Smooth muscle cell (in vitro differentiated cells): ENCODE data around the gene POLD1. TPM values are rescaled to one million over a fixed set of nuclear protein-coding genes. Genes with fewer than 3 reads are reported as not detected.

Source experiments
- DNase-seq: peaks from one replicate; lab custom pipeline; 2025; ENCODE audit not compliant: unreplicated experiment; lab: John Stamatoyannopoulos, UW
- H2AFZ ChIP-seq: fragments of 200-600 bp; sonication (generic); 2 replicates; pipeline ENCODE4 v1.6.0; 2016; ENCODE audit warnings: antibody characterized with exemption, low read depth, mild to moderate bottlenecking
- H3F3A ChIP-seq: fragments of 200-600 bp; sonication (generic); 2 replicates; pipeline ENCODE4 v1.6.0; 2017; ENCODE audit warnings: antibody characterized with exemption, low read depth
- H3K27ac ChIP-seq: fragments of 200-600 bp; sonication (generic); 2 replicates; pipeline ENCODE4 v1.5.1; 2016; ENCODE audit warnings: low read depth, mild to moderate bottlenecking
- H3K27me3 ChIP-seq: fragments of 200-600 bp; sonication (generic); 2 replicates; pipeline ENCODE4 v1.6.1; 2016; ENCODE audit warnings: low read depth, mild to moderate bottlenecking
- H3K36me3 ChIP-seq: fragments of 200-600 bp; sonication (generic); 2 replicates; pipeline ENCODE4 v1.5.1; 2016; ENCODE audit warnings: low read depth
- H3K4me1 ChIP-seq: fragments of 200-600 bp; sonication (generic); 2 replicates; pipeline ENCODE4 v1.5.1; 2016; ENCODE audit warnings: low read depth
- H3K4me2 ChIP-seq: fragments of 200-600 bp; sonication (generic); 2 replicates; pipeline ENCODE4 v1.6.0; 2016; ENCODE audit warnings: mild to moderate bottlenecking
- H3K4me3 ChIP-seq: fragments of 200-600 bp; sonication (generic); 2 replicates; pipeline ENCODE4 v1.5.1; 2016; ENCODE audit warnings: mild to moderate bottlenecking
- H3K79me2 ChIP-seq: fragments of 200-600 bp; sonication (generic); 2 replicates; pipeline ENCODE4 v1.6.0; 2016; ENCODE audit warnings: low read depth, mild to moderate bottlenecking
- H3K9ac ChIP-seq: fragments of 200-600 bp; sonication (generic); 2 replicates; pipeline ENCODE4 v1.6.0; 2016; ENCODE audit warnings: low read depth
- H3K9me3 ChIP-seq: fragments of 200-600 bp; sonication (generic); replicated peaks from 2 replicates; pipeline ENCODE4 v1.5.1; 2016; ENCODE audit warnings: low read depth
- H4K20me1 ChIP-seq: fragments of 200-600 bp; sonication (generic); 2 replicates; pipeline ENCODE4 v1.6.0; 2016; ENCODE audit warnings: low read depth
- CTCF ChIP-seq: fragments of 200-600 bp; sonication (generic); IDR thresholded peaks from 2 replicates; pipeline ENCODE4 v1.5.1; 2017; ENCODE audit warnings: borderline replicate concordance, mild to moderate bottlenecking, antibody characterized with exemption; ENCODE audit not compliant: insufficient read depth, poor library complexity, severe bottlenecking
- WGBS: methylation state at CpG from one replicate; pipeline ENCODE4 v1.1.7; 2016; ENCODE audit warnings: low lambda C conversion rate; 5-methylcytosine and 5-hydroxymethylcytosine counted together
- polyA plus RNA-seq: library from polyadenylated mRNA; unstranded; fragments of >200 nt; fragmentation: Nextera tagmentation; extraction: Ambion mirVana; gene quantifications from 2 replicates; pipeline ENCODE4 v1.2.1, GENCODE V29; 2016
- total RNA-seq: library from RNA; depleted of rRNA; stranded (reverse); fragments of >200 nt; gene quantifications from 2 replicates; pipeline ENCODE4 v1.2.3, GENCODE V29; 2014

The POLD1 gene
- total and polyA plus RNA-seq, 2 experiments from 2014 or later: 14.9 to 37.6 TPM

- no peak for TF ChIP-seq CTCF
- no peaks in the 10 kb centered on the region for H3K36me3 ChIP-seq
- H3K9ac ChIP-seq: no peak overlapping the region
- DNase-seq: no peak
- H3K79me2 ChIP-seq: no peaks in the 10 kb centered on the region
- no peaks in the 10 kb centered on the region for H3F3A ChIP-seq
- no peaks in the 10 kb centered on the region for H3K9me3 ChIP-seq
- no peak overlapping the region for H3K27ac ChIP-seq
- H3K4me1 ChIP-seq: no peaks in the 10 kb centered on the region
- peaks cover 12% of the 10 kb centered on the region for H4K20me1 ChIP-seq
- H3K4me3 ChIP-seq: peak overlapping the region; percentile 77
- no peak overlapping the region for H2AFZ ChIP-seq
- 53% methylated on average over 4 of the region's 7 CpGs for WGBS
- no peak overlapping the region for H3K4me2 ChIP-seq
- H3K27me3 ChIP-seq: no peaks in the 10 kb centered on the region
Measured at GRCh38 chr19:50377051-50377461, 7.1 kb upstream of the POLD1 start.

DNA sequence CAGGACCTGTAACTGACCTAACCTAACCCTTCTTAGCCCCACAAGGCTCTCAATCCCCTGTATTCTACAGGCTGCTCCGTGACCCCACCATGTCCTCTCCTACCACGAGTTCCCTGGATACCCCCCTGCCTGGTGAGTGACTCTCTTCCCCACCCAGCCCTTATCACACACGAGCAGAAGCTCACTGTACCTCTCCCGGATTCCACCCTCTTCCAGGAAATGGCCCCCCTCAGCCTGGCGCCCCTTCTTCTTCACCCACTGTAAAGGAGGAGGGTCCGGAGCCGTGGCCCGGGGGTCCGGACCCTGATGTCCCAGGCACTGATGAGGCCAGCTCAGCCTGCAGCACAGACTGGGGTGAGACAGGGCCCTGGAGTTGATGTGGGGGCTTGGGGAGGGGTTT is 6.6 kb upstream of the POLD1 start:
- H3K36me3 ChIP-seq: no peaks in the 10 kb centered on the region
- H2AFZ ChIP-seq: no peak overlapping the region
- no peak overlapping the region for H3K4me2 ChIP-seq
- WGBS: 98% methylated on average over 9 of the region's 9 CpGs
- no peaks in the 10 kb centered on the region for H3F3A ChIP-seq
- no peaks in the 10 kb centered on the region for H3K9me3 ChIP-seq
- peaks cover 12% of the 10 kb centered on the region for H4K20me1 ChIP-seq
- DNase-seq: no peak
- no peak for TF ChIP-seq CTCF
- H3K9ac ChIP-seq: no peak overlapping the region
- H3K27me3 ChIP-seq: no peaks in the 10 kb centered on the region
- no peak overlapping the region for H3K27ac ChIP-seq
- no peaks in the 10 kb centered on the region for H3K4me1 ChIP-seq
- no peak overlapping the region for H3K4me3 ChIP-seq
- H3K79me2 ChIP-seq: no peaks in the 10 kb centered on the region

DNA sequence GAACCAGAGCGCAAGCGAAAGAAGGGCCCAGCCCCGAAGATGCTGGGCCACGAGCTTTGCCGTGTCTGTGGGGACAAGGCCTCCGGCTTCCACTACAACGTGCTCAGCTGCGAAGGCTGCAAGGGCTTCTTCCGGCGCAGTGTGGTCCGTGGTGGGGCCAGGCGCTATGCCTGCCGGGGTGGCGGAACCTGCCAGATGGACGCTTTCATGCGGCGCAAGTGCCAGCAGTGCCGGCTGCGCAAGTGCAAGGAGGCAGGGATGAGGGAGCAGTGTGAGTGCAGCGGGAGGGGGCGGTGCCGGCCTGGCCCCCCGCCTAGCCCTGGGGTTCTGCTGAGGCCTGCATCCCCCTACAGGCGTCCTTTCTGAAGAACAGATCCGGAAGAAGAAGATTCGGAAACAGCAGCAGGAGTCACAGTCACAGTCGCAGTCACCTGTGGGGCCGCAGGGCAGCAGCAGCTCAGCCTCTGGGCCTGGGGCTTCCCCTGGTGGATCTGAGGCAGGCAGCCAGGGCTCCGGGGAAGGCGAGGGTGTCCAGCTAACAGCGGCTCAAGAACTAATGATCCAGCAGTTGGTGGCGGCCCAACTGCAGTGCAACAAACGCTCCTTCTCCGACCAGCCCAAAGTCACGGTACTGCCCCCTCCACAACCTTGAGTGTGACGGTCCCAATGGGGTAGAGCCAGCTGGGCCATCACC is 5.8 kb upstream of the POLD1 start:
- H3K4me2 ChIP-seq: no peak overlapping the region
- H3K79me2 ChIP-seq: no peaks in the 10 kb centered on the region
- no peaks in the 10 kb centered on the region for H3K27me3 ChIP-seq
- DNase-seq: no peak
- no peak overlapping the region for H2AFZ ChIP-seq
- no peaks in the 10 kb centered on the region for H3K9me3 ChIP-seq
- no peaks in the 10 kb centered on the region for H3K36me3 ChIP-seq
- H3F3A ChIP-seq: no peaks in the 10 kb centered on the region
- peaks cover 12% of the 10 kb centered on the region for H4K20me1 ChIP-seq
- TF ChIP-seq CTCF: no peak
- 99% methylated on average over 36 of the region's 36 CpGs for WGBS
- H3K27ac ChIP-seq: no peak overlapping the region
- H3K9ac ChIP-seq: no peak overlapping the region
- no peak overlapping the region for H3K4me3 ChIP-seq
- no peaks in the 10 kb centered on the region for H3K4me1 ChIP-seq

- H3F3A ChIP-seq: no peaks in the 10 kb centered on the region
- H3K36me3 ChIP-seq: no peaks in the 10 kb centered on the region
- 100% methylated on average over 8 of the region's 10 CpGs for WGBS
Measured at GRCh38 chr19:50378863-50379236, 5.3 kb upstream of the POLD1 start.

More at GRCh38 chr19:50378863-50379236, 5.3 kb upstream of the POLD1 start:
- Histone ChIP-seq H3K79me2 (no peaks in the 10 kb centered on the region), H3K9ac (no peak overlapping the region), H3K27me3 (no peaks in the 10 kb centered on the region), H2AFZ (no peak overlapping the region), H3K27ac (no peak overlapping the region), H4K20me1 (peaks cover 12% of the 10 kb centered on the region), H3K4me1 (no peaks in the 10 kb centered on the region), H3K4me3 (no peak overlapping the region), H3K9me3 (no peaks in the 10 kb centered on the region), H3K4me2 (no peak overlapping the region)
- no peak for TF ChIP-seq CTCF
- DNase-seq: no peak
